Heart right ventricle (tissue), 16 donors: ENCODE results near the gene SPTB. TPM values are rescaled to one million over a fixed set of nuclear protein-coding genes. Genes with fewer than 3 reads are reported as not detected.

Experiments used
- ATAC-seq, 8 donors: fragments of 200-7000 bp; cut with Tn5 transposase; one replicate each; pipeline ENCODE4 v1.9.1; 2020; ENCODE audit warnings: mild to moderate bottlenecking in 8 of 8, moderate library complexity in 8 of 8, moderate number of reproducible peaks in 1 of 8
- DNase-seq, 2 donors: peaks; one replicate each; pipeline ENCODE4 v3.0.0-alpha.2; 2020
- H3K27ac ChIP-seq, 10 donors: fragments of 200-600 bp; sonication (generic) in 2 of 10; one replicate each; pipeline versions ENCODE4 v1.5.0 to v1.8.0; 2020 to 2022; ENCODE audit warnings: mild to moderate bottlenecking in 3 of 10
- H3K27me3 ChIP-seq, 7 donors: fragments of 200-600 bp; one replicate each; pipeline ENCODE4 v1.8.0; 2021 to 2022; ENCODE audit warnings: mild to moderate bottlenecking in 2 of 7
- H3K36me3 ChIP-seq, 9 donors: fragments of 200-600 bp; sonication (generic) in 1 of 9; one replicate each; pipeline versions ENCODE4 v1.5.0 to v1.8.0; 2020 to 2022; ENCODE audit warnings: mild to moderate bottlenecking in 2 of 9
- H3K4me1 ChIP-seq, 9 donors: fragments of 200-600 bp; sonication (generic) in 1 of 9; one replicate each; pipeline versions ENCODE4 v1.5.0 to v1.8.0; 2020 to 2022; ENCODE audit warnings: mild to moderate bottlenecking in 4 of 9
- H3K4me3 ChIP-seq, 10 donors: fragments of 200-600 bp; sonication (generic) in 2 of 10; one replicate each; pipeline versions ENCODE4 v1.5.0 to v1.8.0; 2020 to 2022; ENCODE audit warnings: mild to moderate bottlenecking in 7 of 10, moderate library complexity in 2 of 10
- H3K9me3 ChIP-seq, 11 donors: fragments of 200-600 bp in 10 of 11; sonication (generic) in 2 of 11; one replicate each; pipeline versions ENCODE4 v1.5.0 to v1.8.0; 2013 to 2022; ENCODE audit warnings: mild to moderate bottlenecking in 2 of 11, control low read depth in 1 of 11, moderate library complexity in 1 of 11
- WGBS, 2 donors: extraction: QIAGEN DNeasy Blood & Tissue Kit; methylation state at CpG; one replicate each; pipeline ENCODE4 v1.1.7; 2013; ENCODE audit warnings: inconsistent platforms in 1 of 2; 5-methylcytosine and 5-hydroxymethylcytosine counted together
- intact Hi-C, 10 donors: fragments of 100-400 bp; cut with DNase I; formaldehyde crosslinking; loops; one replicate each; pipeline versions ENCODE4 v1.11.1 to v1.14.2; 2022
- polyA plus RNA-seq, 2 donors: library from polyadenylated mRNA; stranded (reverse); fragments of 200-250 nt; gene quantifications; one replicate each; pipeline ENCODE4 v1.2.3, GENCODE V29; 2013
- total RNA-seq, 10 donors: library from RNA; stranded (reverse); fragmentation: NEBNext Ultra II Directional in 3 of 10; extraction: Animal tissue kit (Norgen Biotek cat#: 25700) in 3 of 10; gene quantifications; one replicate each; pipeline versions ENCODE4 v1.2.1 to v1.2.4, GENCODE V29; 2021 to 2023
- TF ChIP-seq, protein P1 (sequence below), 9 donors: fragments of 200-600 bp; sonication (generic) in 2 of 9; IDR thresholded peaks; one replicate each; pipeline versions ENCODE4 v1.5.0 to v1.8.0; 2021 to 2022; ENCODE audit warnings: antibody characterized with exemption in 9 of 9, mild to moderate bottlenecking in 5 of 9, moderate library complexity in 1 of 9
- donor health status: Arrhythmogenic right ventricular cardiomyopathy.
- donor health status: ischemic (EF 13 %, LVEDD 7.1; RV severe dilation, severe dysfunction).
- donor health status: healthy with polysubstance abuse.
- donor health status: DM: no; HTN: yes; CAD: no.
- donor health status: DM: no; HTN: no; CAD: no.
- donor health status: ischemic (EF 25% LVEDD 6.9; RV normal size, moderate dysfunction).
- donor health status: ischemic (EF 25% LVEDD 5.7; RV mildly dilated, moderate dysfunction).
- donor health status: healthy.
- donor health status: DM: yes; HTN: yes; CAD: no.
- donor health status: Ischemic cardiomyopathy.
- donor health status: ischemic (EF 35%, LVEDD 5.7; RV mildly dilated, moderate dysfunction).
- donor health status: nonischemic (EF 11% LVEDD 7.7; RV severe dilation, severe dysfunction).
- donor health status: DM: yes; HTN: yes; CAD: no.
- donor health status: PGD.
- donor health status: ischemic (EF 29% LVEDD 5.4; RV normal size, mild dysfunction).
- donor health status: nonischemic (EF 23%, LVEDD 6.1; RV moderate dilation, normal function).

The SPTB gene
- total and polyA plus RNA-seq, 12 donors: 24.0 to 114 (median 92.1) TPM

DNA sequence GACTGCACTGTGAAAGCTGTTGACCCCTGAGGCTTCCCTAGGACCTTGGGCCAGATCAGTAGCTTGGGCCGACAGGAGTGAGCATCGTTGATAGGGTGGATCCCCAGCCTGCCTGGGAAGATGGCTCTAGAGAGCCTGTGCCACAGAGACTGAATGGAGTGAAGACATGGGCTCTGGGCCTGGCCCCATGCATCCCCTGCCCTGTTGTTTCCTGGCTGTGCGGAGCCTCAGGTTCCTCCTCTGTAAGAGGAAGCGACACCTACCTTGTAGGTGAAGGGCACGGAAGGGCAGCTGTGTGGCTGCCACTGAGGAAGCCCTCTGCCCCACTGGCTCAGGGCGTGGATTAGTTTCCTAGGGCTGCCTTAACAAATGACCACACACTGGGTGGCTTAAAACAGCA lies 151.6 kb downstream of the SPTB start:
- TF ChIP-seq, protein P1, sequence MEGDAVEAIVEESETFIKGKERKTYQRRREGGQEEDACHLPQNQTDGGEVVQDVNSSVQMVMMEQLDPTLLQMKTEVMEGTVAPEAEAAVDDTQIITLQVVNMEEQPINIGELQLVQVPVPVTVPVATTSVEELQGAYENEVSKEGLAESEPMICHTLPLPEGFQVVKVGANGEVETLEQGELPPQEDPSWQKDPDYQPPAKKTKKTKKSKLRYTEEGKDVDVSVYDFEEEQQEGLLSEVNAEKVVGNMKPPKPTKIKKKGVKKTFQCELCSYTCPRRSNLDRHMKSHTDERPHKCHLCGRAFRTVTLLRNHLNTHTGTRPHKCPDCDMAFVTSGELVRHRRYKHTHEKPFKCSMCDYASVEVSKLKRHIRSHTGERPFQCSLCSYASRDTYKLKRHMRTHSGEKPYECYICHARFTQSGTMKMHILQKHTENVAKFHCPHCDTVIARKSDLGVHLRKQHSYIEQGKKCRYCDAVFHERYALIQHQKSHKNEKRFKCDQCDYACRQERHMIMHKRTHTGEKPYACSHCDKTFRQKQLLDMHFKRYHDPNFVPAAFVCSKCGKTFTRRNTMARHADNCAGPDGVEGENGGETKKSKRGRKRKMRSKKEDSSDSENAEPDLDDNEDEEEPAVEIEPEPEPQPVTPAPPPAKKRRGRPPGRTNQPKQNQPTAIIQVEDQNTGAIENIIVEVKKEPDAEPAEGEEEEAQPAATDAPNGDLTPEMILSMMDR (IDR thresholded peaks at IDR 0.05): no peak
- Histone ChIP-seq H3K36me3 (peaks cover 0 to 52% (median 28%) of the 10 kb centered on the region in 9 donors), H3K27me3 (no peaks in the 10 kb centered on the region), H3K9me3 (no peaks in the 10 kb centered on the region), H3K4me3 (no peak overlapping the region), H3K27ac (peak overlapping the region in 4 of 10 donors; percentile 22 to 55 (median 48)), H3K4me1 (peaks cover 18 to 60% (median 41%) of the 10 kb centered on the region in 9 donors)
- 87 to 96% methylated on average over 6 of the region's 6 CpGs for WGBS, 2 donors
- intact Hi-C loops: loop anchor here in 1 of 10 donors (5.0 kb wide), 1 partner anchor 34 kb away; no protein-coding TSS in a partner anchor
- DNase-seq (no peak), ATAC-seq (no peak)

GRCh38 chr14:64727551-64728071 lies 152.1 kb downstream of the SPTB start:
- Histone ChIP-seq H3K27me3 (no peaks in the 10 kb centered on the region), H3K27ac (peak overlapping the region in 1 of 10 donors; percentile 55), H3K36me3 (peaks cover 0 to 47% (median 28%) of the 10 kb centered on the region in 9 donors), H3K4me3 (no peak overlapping the region), H3K4me1 (peaks cover 20 to 65% (median 42%) of the 10 kb centered on the region in 9 donors), H3K9me3 (no peaks in the 10 kb centered on the region)
- intact Hi-C loops: loop anchor here in 1 of 10 donors (5.0 kb wide), 1 partner anchor 35 kb away; no protein-coding TSS in a partner anchor
- WGBS, 2 donors: 92 to 93% methylated on average over 22 of the region's 22 CpGs
- TF ChIP-seq, protein P1 (IDR thresholded peaks at IDR 0.05): no peak
- no peak for DNase-seq
- ATAC-seq: no peak

- TF ChIP-seq, protein P1 (IDR thresholded peaks at IDR 0.05): no peak
- H3K27ac ChIP-seq: peak overlapping the region in 1 of 10 donors; percentile 31
- WGBS, 2 donors: 84 to 86% methylated on average over 5 of the region's 5 CpGs
- H3K4me3 ChIP-seq: no peak overlapping the region
- H3K4me1 ChIP-seq: peaks cover 24 to 75% (median 52%) of the 10 kb centered on the region in 9 donors
- H3K36me3 ChIP-seq: peaks cover 0 to 37% (median 26%) of the 10 kb centered on the region in 9 donors
- no peak for DNase-seq
- intact Hi-C loops: loop anchor here in 1 of 10 donors (5.0 kb wide), 1 partner anchor 36 kb away; no protein-coding TSS in a partner anchor
- no peak for ATAC-seq
- no peaks in the 10 kb centered on the region for H3K9me3 ChIP-seq
- no peaks in the 10 kb centered on the region for H3K27me3 ChIP-seq
Observed at GRCh38 chr14:64726585-64726890, 153.2 kb downstream of the SPTB start.

DNA sequence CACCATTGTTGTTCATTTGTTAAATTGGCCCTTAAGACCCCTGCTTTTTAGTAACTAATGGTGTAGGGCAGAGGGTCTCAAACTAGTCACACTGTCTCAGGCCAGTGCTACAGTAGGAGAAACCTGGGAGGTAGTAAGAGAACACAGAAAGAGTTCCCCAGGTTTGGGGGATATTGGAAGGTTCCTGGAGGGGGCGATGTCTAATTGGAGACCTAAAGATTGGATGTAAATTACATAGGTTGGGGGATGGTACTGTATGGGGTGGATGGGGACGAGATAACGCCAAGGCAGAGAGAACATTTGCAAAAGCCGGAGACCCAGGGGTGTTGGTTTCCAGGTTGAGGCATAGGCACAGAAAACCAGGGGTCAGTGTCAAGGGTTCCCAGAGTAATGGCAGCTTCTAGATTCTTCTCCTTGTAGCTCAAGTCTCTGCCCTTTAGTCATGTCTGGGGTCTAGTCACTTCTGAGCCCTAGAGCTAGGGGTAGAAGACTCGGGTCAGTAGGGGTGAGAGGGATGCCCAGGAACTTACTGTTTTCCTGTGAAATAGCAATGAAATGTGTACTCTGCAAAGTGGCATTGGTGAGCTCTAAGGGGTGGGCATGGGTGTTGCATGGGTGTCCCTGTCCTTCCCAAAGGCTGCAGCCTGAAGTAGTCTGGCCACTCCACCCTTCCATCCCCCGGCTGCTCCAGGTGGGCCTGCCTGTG lies 153.7 kb downstream of the SPTB start:
- Histone ChIP-seq H3K9me3 (no peaks in the 10 kb centered on the region), H3K36me3 (peaks cover 0 to 31% (median 21%) of the 10 kb centered on the region in 9 donors), H3K27ac (peak overlapping the region in 4 of 10 donors; percentile 25 to 49 (median 32)), H3K27me3 (no peaks in the 10 kb centered on the region), H3K4me1 (peaks cover 29 to 81% (median 57%) of the 10 kb centered on the region in 9 donors), H3K4me3 (no peak overlapping the region)
- TF ChIP-seq, protein P1 (IDR thresholded peaks at IDR 0.05): no peak
- WGBS, 2 donors: 93 to 94% methylated on average over 6 of the region's 6 CpGs
- intact Hi-C loops: loop anchor here in 1 of 10 donors (5.0 kb wide), 1 partner anchor 36 kb away; no protein-coding TSS in a partner anchor
- ATAC-seq (no peak), DNase-seq (no peak)
